Epithelial cell of esophagus (primary cell): ENCODE data around the gene TNNT3.

ENCODE experiments used
- DNase-seq: peaks from one replicate; pipeline ENCODE4 v3.0.0; 2010; ENCODE audit warnings: low read depth
- H3K4me3 ChIP-seq: 2 replicates; pipeline ENCODE4 v1.5.1; 2011; ENCODE audit warnings: mild to moderate bottlenecking, low read length, control low read depth
- CTCF ChIP-seq: IDR thresholded peaks from 2 replicates; pipeline ENCODE4 v1.5.1; 2011; ENCODE audit warnings: low read depth, mild to moderate bottlenecking, low read length, control low read depth, inconsistent platforms; ENCODE audit not compliant: insufficient read depth; ENCODE audit errors: missing control alignments

TNNT3 gene

DNA sequence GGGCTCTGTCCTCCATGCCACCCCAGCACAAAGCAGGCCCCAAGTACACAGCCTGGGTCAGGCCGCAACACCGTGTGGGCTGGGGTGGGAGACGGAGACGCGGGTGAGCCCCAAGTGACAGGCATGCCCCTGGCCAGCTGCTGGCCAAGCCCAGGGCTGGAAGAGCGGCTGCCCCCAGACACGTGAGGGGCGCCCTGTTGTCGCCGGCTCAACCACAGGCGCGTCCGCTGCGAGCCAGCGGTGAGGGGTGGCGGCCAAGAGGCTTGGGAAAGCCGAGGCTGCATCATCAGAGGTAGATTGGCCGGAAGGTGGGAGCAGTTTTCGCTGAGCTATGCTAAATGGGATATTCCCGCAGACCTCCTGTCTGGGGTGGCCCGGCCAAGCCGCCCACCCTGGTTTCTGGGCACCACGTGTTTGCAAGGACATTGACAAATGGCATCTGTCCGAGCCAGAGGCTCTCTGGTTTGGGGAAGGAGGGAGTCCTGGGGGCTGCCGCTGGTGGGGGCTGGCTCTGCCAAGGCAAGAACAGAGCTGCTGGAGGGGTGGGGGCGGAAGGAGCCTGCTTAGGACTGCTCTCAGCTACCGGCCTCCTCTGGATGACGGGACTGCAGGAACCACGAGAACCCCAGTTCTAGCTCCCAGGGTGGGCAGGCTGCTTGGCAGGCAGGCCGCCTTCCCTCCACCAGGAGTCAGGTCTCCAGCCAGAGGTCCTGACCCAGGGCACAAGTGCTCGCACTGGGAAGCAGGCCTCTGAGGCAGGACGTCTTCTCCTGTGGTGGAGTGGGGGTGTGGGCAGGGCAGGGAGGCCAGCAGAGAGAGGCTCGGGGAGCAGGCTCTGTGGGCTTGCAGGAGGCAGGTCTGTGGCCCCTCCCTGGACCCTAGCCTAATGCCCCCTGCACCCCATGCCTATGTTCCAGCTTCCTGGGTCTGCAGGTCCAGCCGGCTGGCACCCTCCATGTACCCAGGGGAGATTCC is 28.4 kb upstream of the TNNT3 start:
- H3K4me3 ChIP-seq = no peak overlapping the region
- DNase-seq = no peak
- TF ChIP-seq CTCF = no peak

DNA sequence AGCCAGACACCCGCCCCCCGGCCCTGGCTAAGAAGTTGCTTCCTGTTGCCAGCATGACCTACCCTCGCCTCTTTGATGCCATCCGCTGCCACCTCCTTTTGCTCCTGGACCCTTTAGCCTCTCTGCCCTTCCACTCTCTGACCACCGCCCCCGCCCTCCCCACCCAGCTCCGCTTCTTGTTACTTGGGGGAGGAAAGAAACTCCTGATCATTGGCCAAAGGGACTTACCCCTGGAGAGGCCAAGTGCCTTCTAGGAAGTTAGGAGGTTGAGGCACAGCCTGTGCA is 27.7 kb upstream of the TNNT3 start, which contains the start of gene PRR33:
PRR33 (minus strand) TSS at position 65 of the 285 bp plus-strand sequence. CDS start 1,311 bp downstream, outside the sequence.
- no peak for TF ChIP-seq CTCF
- no peak within 1 kb of the TSS for H3K4me3 ChIP-seq
- no peak for DNase-seq

DNA sequence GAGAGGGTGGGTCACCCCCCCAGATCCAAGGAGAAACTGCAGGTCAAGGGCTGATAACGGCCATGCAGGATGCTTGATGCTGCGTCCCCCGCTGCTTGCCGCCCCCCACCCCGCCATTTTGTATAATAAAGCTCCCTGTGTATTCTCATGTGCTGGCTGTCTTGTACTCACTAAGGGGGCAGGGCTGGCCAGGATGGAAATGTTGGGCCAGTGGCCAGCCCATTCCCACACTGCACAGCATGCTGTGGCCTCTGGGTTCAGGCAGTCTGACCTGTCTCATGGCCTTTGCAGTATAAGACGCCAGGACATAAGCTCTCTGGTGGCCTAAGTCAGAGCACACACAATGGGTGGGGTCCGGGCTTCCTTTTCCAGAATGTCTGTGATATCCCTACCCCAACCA is 27.4 kb upstream of the TNNT3 start:
- H3K4me3 ChIP-seq = no peak overlapping the region
- no peak for DNase-seq
- no peak for TF ChIP-seq CTCF

- DNase-seq = no peak
- no peak for TF ChIP-seq CTCF
- H3K4me3 ChIP-seq = no peak overlapping the region
Measured at GRCh38 chr11:1892558-1892957, 26.9 kb upstream of the TNNT3 start.

- DNase-seq = no peak
- H3K4me3 ChIP-seq = no peak overlapping the region
- TF ChIP-seq CTCF = no peak
Measured at GRCh38 chr11:1893581-1894359, 25.7 kb upstream of the TNNT3 start.

DNA sequence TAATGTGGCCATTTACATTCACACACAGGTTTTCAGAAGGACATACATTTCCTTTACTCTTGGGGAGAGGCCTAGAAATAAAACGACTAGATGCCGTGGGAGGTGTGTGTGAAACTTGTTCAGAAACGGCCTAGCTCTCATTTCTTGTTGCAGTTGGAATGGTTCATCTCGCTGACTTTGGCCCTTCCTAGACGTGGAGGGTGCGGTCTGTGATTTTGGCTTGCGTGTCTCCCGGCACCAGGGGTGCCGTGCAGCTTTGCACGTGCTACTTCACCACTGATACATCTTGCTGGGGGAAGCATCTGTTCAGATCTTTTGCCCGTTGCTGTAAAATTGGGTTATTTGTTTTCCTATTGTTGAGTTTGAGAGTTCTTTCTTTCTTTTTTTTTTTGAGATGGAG is 24.7 kb upstream of the TNNT3 start:
- no peak for DNase-seq
- no peak overlapping the region for H3K4me3 ChIP-seq
- TF ChIP-seq CTCF = no peak
